ENCODE measurements around the gene ROBO1. TPM values are rescaled to one million over a fixed set of nuclear protein-coding genes. Genes with fewer than 3 reads are reported as not detected.

Gene ROBO1
- total RNA-seq, 1 donor from 2014 or later = 43.7 TPM

DNA sequence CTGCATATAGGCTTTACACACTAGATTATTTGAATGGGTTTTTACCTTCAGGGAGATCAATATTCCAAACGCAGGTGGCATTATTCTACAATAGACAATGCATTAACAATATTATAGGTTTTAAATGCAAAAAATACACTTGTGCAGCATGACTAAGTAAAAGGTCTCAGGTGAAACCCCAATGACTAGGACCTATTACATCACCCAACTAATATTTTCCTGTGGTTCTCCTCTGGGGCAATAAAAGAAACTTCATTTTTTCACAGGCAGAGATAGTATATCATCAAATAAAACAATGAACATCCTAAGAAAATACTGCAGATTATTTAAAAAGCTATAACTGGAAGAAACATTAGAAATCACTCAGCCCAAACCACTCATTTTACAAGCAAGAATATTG is 375.3 kb downstream of the ROBO1 start:
- H3K9me3 Mint-ChIP-seq (ENCODE audit: low read depth) = no peaks in the 10 kb centered on the region
- no peak overlapping the region for H3K4me3 Mint-ChIP-seq (ENCODE audit: unreplicated experiment)
- H3K27me3 Mint-ChIP-seq (ENCODE audit: low read depth) = no peaks in the 10 kb centered on the region
- H3K27ac Mint-ChIP-seq (ENCODE audit: unreplicated experiment) = no peak overlapping the region
- TF ChIP-seq, protein P1, sequence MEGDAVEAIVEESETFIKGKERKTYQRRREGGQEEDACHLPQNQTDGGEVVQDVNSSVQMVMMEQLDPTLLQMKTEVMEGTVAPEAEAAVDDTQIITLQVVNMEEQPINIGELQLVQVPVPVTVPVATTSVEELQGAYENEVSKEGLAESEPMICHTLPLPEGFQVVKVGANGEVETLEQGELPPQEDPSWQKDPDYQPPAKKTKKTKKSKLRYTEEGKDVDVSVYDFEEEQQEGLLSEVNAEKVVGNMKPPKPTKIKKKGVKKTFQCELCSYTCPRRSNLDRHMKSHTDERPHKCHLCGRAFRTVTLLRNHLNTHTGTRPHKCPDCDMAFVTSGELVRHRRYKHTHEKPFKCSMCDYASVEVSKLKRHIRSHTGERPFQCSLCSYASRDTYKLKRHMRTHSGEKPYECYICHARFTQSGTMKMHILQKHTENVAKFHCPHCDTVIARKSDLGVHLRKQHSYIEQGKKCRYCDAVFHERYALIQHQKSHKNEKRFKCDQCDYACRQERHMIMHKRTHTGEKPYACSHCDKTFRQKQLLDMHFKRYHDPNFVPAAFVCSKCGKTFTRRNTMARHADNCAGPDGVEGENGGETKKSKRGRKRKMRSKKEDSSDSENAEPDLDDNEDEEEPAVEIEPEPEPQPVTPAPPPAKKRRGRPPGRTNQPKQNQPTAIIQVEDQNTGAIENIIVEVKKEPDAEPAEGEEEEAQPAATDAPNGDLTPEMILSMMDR (IDR thresholded peaks at IDR 0.05) = no peak
- H3K36me3 Mint-ChIP-seq (ENCODE audit: low read depth) = no peaks in the 10 kb centered on the region
- H3K4me1 Mint-ChIP-seq (ENCODE audit: low read depth) = no peaks in the 10 kb centered on the region
- DNase-seq (ENCODE audit: low spot score) = no peak

DNA sequence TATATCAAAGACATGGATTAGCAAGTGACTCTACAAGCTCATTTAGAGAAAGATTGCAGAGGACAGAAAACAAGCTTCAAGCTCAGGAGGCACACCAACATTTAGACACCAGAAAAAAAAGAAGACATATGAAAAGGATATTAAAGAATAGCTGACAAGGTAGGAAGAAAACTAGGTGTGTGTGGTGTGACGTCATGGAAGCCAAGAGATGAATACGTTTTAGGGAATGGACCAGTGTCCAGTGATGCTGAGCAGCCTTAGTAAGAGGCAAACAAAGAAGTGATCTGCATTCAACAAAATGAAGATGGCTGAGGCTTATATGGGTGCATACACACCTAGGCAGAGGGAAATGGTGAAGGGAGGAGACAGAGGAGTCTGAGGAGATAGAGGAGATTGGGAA is 377.4 kb downstream of the ROBO1 start:
- Mint-ChIP-seq H3K4me3 (ENCODE audit: unreplicated experiment) (no peak overlapping the region), H3K36me3 (ENCODE audit: low read depth) (no peaks in the 10 kb centered on the region), H3K4me1 (ENCODE audit: low read depth) (no peaks in the 10 kb centered on the region), H3K27ac (ENCODE audit: unreplicated experiment) (no peak overlapping the region), H3K9me3 (ENCODE audit: low read depth) (no peaks in the 10 kb centered on the region), H3K27me3 (ENCODE audit: low read depth) (no peaks in the 10 kb centered on the region)
- TF ChIP-seq, protein P1 (IDR thresholded peaks at IDR 0.05) = no peak
- DNase-seq (ENCODE audit: low spot score) = no peak

DNA sequence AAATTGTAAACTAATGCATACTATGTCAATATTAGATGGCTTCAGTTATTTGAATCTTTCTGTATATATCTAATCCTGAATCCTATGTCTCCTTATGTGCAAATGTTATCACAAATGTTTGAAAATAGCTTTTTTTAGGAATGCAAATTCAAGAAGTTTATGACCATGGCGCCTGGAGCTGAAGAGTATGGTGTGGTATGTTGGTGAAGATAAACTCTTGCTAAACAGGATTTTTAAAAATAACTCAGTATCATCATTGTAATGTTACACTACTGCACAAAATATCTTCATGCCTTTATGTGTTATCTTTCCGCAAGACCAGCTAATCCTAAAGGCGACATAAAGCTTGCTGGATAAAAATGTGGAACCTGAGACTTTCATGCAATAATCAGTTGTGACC is 382.6 kb downstream of the ROBO1 start:
- Mint-ChIP-seq H3K9me3 (ENCODE audit: low read depth) (peaks cover 5% of the 10 kb centered on the region), H3K27ac (ENCODE audit: unreplicated experiment) (no peak overlapping the region), H3K36me3 (ENCODE audit: low read depth) (no peaks in the 10 kb centered on the region), H3K27me3 (ENCODE audit: low read depth) (no peaks in the 10 kb centered on the region), H3K4me3 (ENCODE audit: unreplicated experiment) (no peak overlapping the region), H3K4me1 (ENCODE audit: low read depth) (peaks cover 10% of the 10 kb centered on the region)
- DNase-seq (ENCODE audit: low spot score) = no peak
- TF ChIP-seq, protein P1 (IDR thresholded peaks at IDR 0.05) = no peak

DNA sequence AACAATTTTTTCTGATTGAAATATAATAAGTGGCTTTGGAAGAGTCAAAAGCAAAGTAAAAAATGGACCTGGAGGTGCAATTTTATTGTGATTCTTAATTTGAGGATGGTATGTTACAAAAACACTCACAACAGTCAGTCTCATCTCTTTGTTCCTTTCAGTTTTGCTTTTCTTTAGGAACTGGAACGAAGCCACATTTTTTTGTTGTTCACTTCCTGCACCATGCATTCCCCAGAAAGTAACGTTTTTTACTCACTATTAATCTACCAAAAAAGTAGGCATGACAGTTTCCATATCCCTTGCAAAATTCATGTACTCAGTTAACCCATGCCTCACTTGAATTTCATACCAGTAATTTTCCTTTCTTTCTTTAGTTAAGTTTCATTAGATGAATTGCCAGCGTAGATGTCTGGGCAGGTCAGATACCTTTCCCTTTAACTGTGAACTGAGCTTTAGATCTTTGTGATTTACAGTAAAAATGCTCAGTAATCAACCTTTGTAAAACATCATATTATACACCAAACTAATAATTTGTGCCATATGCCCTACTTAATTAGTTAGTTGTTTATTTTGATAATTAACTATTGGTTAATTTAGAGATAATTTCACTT is 384.3 kb downstream of the ROBO1 start:
- peaks cover 10% of the 10 kb centered on the region for H3K4me1 Mint-ChIP-seq (ENCODE audit: low read depth)
- no peak for DNase-seq (ENCODE audit: low spot score)
- peaks cover 5% of the 10 kb centered on the region for H3K9me3 Mint-ChIP-seq (ENCODE audit: low read depth)
- H3K36me3 Mint-ChIP-seq (ENCODE audit: low read depth) = no peaks in the 10 kb centered on the region
- TF ChIP-seq, protein P1 (IDR thresholded peaks at IDR 0.05) = no peak
- no peaks in the 10 kb centered on the region for H3K27me3 Mint-ChIP-seq (ENCODE audit: low read depth)
- no peak overlapping the region for H3K27ac Mint-ChIP-seq (ENCODE audit: unreplicated experiment)
- no peak overlapping the region for H3K4me3 Mint-ChIP-seq (ENCODE audit: unreplicated experiment)

DNA sequence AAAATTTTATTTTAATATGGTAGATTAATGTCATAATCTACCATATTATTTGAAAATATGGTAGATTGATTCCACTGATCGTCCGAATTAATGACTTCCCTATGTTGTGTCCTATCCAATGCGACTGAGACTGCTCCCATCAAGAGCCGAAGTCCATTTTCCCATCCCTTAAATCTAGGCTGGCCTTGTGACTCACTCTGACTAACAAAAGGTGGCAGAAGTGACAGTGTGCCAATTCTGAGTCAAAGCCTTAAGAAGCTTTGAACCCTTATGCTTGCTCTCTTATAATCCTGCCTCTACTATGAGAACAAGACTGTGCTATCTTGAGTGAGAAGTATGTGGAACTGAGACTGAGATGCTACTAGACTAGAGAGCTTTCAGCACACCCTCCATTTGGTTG is 387.2 kb downstream of the ROBO1 start:
- H3K36me3 Mint-ChIP-seq (ENCODE audit: low read depth) = no peaks in the 10 kb centered on the region
- no peak overlapping the region for H3K4me3 Mint-ChIP-seq (ENCODE audit: unreplicated experiment)
- H3K27me3 Mint-ChIP-seq (ENCODE audit: low read depth) = no peaks in the 10 kb centered on the region
- H3K9me3 Mint-ChIP-seq (ENCODE audit: low read depth) = peaks cover 5% of the 10 kb centered on the region
- DNase-seq (ENCODE audit: low spot score) = no peak
- H3K4me1 Mint-ChIP-seq (ENCODE audit: low read depth) = peaks cover 10% of the 10 kb centered on the region
- no peak overlapping the region for H3K27ac Mint-ChIP-seq (ENCODE audit: unreplicated experiment)
- TF ChIP-seq, protein P1 (IDR thresholded peaks at IDR 0.05) = no peak
